ENCODE measurements around the gene ESPN. TPM values are rescaled to one million over a fixed set of nuclear protein-coding genes. Genes with fewer than 3 reads are reported as not detected.
"Not testable (repeated sequence)": the region's sequence is repeated elsewhere in the genome, so short reads cannot be mapped to it uniquely, and the experiment has no call there.

ESPN gene
- total RNA-seq, 1 experiment from 2014 or later, result 9.3 TPM

- no peaks in the 10 kb centered on the region for H3K36me3 ChIP-seq (replicated peaks; ENCODE audit: control insufficient read depth, insufficient read depth, low read length)
- no peak overlapping the region for H3K4me3 ChIP-seq (ENCODE audit: insufficient read depth, low read depth, low read length)
- peak; percentile 76 for DNase-seq
- H3K27me3 ChIP-seq (ENCODE audit: control insufficient read depth, insufficient read depth, low read length), result peaks cover 41% of the 10 kb centered on the region
Observed at GRCh38 chr1:6445062-6445763, 20.6 kb downstream of the ESPN start.

GRCh38 chr1:6445929-6446328 is 21.4 kb downstream of the ESPN start:
- H3K27me3 ChIP-seq (ENCODE audit: control insufficient read depth, insufficient read depth, low read length), result peaks cover 39% of the 10 kb centered on the region
- not testable (repeated sequence) for DNase-seq; H3K36me3 ChIP-seq (replicated peaks; ENCODE audit: control insufficient read depth, insufficient read depth, low read length); H3K4me3 ChIP-seq (ENCODE audit: insufficient read depth, low read depth, low read length)

- Histone ChIP-seq H3K4me3 (ENCODE audit: insufficient read depth, low read depth, low read length) (peak overlapping the region; percentile 56), H3K36me3 (replicated peaks; ENCODE audit: control insufficient read depth, insufficient read depth, low read length) (no peaks in the 10 kb centered on the region), H3K27me3 (ENCODE audit: control insufficient read depth, insufficient read depth, low read length) (peaks cover 32% of the 10 kb centered on the region)
- no peak for DNase-seq
Observed at GRCh38 chr1:6446665-6447015, 22.1 kb downstream of the ESPN start.

- Histone ChIP-seq H3K4me3 (ENCODE audit: insufficient read depth, low read depth, low read length) (peak overlapping the region; percentile 56), H3K36me3 (replicated peaks; ENCODE audit: control insufficient read depth, insufficient read depth, low read length) (no peaks in the 10 kb centered on the region), H3K27me3 (ENCODE audit: control insufficient read depth, insufficient read depth, low read length) (peaks cover 32% of the 10 kb centered on the region)
- DNase-seq, result peak; percentile 89
Observed at GRCh38 chr1:6447016-6447817, 22.6 kb downstream of the ESPN start.

- no peaks in the 10 kb centered on the region for H3K36me3 ChIP-seq (replicated peaks; ENCODE audit: control insufficient read depth, insufficient read depth, low read length)
- DNase-seq, result peak; percentile 96
- H3K27me3 ChIP-seq (ENCODE audit: control insufficient read depth, insufficient read depth, low read length), result peaks cover 32% of the 10 kb centered on the region
- H3K4me3 ChIP-seq (ENCODE audit: insufficient read depth, low read depth, low read length), result peak overlapping the region; percentile 56
Observed at GRCh38 chr1:6447818-6448748, 23.5 kb downstream of the ESPN start.

- peak overlapping the region; percentile 56 for H3K4me3 ChIP-seq (ENCODE audit: insufficient read depth, low read depth, low read length)
- peaks cover 32% of the 10 kb centered on the region for H3K27me3 ChIP-seq (ENCODE audit: control insufficient read depth, insufficient read depth, low read length)
- no peaks in the 10 kb centered on the region for H3K36me3 ChIP-seq (replicated peaks; ENCODE audit: control insufficient read depth, insufficient read depth, low read length)
- peak; percentile 87 for DNase-seq
Observed at GRCh38 chr1:6448749-6449631, 24.4 kb downstream of the ESPN start.

- no peak for DNase-seq
- Histone ChIP-seq H3K27me3 (ENCODE audit: control insufficient read depth, insufficient read depth, low read length) (peaks cover 32% of the 10 kb centered on the region), H3K4me3 (ENCODE audit: insufficient read depth, low read depth, low read length) (no peak overlapping the region)
Observed at GRCh38 chr1:6450005-6450450, 25.5 kb downstream of the ESPN start.

GRCh38 chr1:6450486-6450885 is 25.9 kb downstream of the ESPN start:
- H3K36me3 ChIP-seq (replicated peaks; ENCODE audit: control insufficient read depth, insufficient read depth, low read length); H3K4me3 ChIP-seq (ENCODE audit: insufficient read depth, low read depth, low read length); DNase-seq: not testable (repeated sequence)
- peaks cover 32% of the 10 kb centered on the region for H3K27me3 ChIP-seq (ENCODE audit: control insufficient read depth, insufficient read depth, low read length)

More at GRCh38 chr1:6450005-6450450, 25.5 kb downstream of the ESPN start:
- H3K36me3 ChIP-seq (replicated peaks; ENCODE audit: control insufficient read depth, insufficient read depth, low read length), result no peaks in the 10 kb centered on the region

- H3K27me3 ChIP-seq (ENCODE audit: control insufficient read depth, insufficient read depth, low read length), result peaks cover 32% of the 10 kb centered on the region
- no peak overlapping the region for H3K4me3 ChIP-seq (ENCODE audit: insufficient read depth, low read depth, low read length)
Observed at GRCh38 chr1:6450943-6451373, 26.4 kb downstream of the ESPN start.

GRCh38 chr1:6453895-6454855 is 29.6 kb downstream of the ESPN start:
- H3K4me3 ChIP-seq (ENCODE audit: insufficient read depth, low read depth, low read length); H3K36me3 ChIP-seq (replicated peaks; ENCODE audit: control insufficient read depth, insufficient read depth, low read length); DNase-seq; H3K27me3 ChIP-seq (ENCODE audit: control insufficient read depth, insufficient read depth, low read length): not testable (repeated sequence)

More at GRCh38 chr1:6450943-6451373, 26.4 kb downstream of the ESPN start:
- H3K36me3 ChIP-seq (replicated peaks; ENCODE audit: control insufficient read depth, insufficient read depth, low read length), result no peaks in the 10 kb centered on the region
- DNase-seq, result no peak

- Histone ChIP-seq H3K36me3 (replicated peaks; ENCODE audit: control insufficient read depth, insufficient read depth, low read length) (no peaks in the 10 kb centered on the region), H3K4me3 (ENCODE audit: insufficient read depth, low read depth, low read length) (no peak overlapping the region), H3K27me3 (ENCODE audit: control insufficient read depth, insufficient read depth, low read length) (peaks cover under 1% of the 10 kb centered on the region; the same call in 1 of the 2 replicates)
- peak; percentile 86 for DNase-seq
Observed at GRCh38 chr1:6454856-6455751, 30.5 kb downstream of the ESPN start.
